ENCODE measurements around the gene C10orf90.

Gene C10orf90

GRCh38 chr10:126461289-126461940 lies 209.1 kb downstream of the C10orf90 start:
- DNase-seq (ENCODE audit: low read depth in 2 of 2) = no peak

DNA sequence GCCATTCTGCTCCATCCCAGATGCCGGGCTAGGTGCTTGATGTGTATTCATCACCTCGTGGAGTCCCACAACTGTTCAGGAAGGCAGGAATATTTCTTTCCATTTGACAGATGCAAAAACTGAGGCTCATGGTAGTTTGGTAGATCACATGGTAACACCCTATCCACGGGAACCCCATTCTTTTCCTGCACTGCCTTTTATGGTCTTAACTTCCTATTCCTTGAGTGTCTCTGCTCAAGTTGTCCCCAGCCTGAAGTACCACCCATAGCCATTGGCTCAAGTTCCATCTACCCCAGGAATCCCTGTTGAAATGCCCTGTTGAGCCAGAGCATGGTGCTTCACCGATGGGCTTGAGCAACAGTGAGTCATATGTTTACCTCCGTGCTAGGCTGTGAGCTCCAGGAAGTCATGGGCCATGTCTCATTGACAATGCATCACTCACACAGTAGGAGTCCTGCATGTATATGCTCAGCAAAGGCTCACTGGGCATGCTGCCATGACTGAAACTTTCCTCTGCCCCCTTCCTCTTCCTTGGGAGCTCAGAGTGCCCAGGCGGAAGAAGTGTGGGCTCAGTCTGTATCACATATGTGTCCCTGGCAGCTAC lies 210.5 kb downstream of the C10orf90 start:
- DNase-seq (ENCODE audit: low read depth in 2 of 2) = no peak

DNA sequence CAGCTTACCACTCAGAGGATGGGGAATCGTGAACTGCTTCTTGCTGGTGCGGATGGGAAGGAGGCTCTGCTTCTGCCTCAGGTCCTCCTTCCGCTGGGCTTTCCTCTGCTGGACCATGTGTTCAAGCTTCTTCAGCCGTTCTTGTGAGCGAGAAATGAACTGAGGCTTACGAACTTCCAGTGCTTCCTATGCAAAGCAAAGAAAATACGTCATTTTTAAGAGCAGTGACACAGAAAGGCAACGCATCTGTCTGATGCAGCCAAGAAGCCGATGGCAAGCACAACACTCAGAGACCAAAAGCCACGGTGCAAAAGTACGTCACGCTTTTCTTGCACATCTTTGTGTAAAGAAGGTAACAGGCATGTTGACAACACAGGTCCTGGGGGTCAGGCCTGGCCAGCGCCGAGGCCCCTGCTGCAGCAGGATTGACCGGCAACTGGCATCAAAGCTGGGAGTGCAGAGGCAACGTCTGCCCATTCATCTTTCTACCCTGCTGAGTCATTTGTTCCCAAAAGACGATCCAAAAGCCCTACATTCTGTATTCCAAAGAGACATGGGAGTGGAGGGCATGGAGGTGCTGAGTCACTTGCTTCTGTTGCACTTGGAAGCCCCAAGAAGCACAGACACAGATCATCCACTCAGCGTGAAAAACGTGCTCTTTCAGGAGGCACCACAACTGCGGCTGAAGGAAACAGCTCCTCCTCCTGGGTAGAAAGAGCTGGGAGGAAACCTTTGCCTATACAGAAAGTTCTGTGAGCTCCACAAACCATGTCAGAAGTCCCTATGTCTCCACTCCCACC lies 211.3 kb downstream of the C10orf90 start:
- no peak for DNase-seq (ENCODE audit: low read depth in 2 of 2)

- no peak for DNase-seq (ENCODE audit: low read depth in 2 of 2)
Observed at GRCh38 chr10:126458466-126458865, 212.0 kb downstream of the C10orf90 start.

DNA sequence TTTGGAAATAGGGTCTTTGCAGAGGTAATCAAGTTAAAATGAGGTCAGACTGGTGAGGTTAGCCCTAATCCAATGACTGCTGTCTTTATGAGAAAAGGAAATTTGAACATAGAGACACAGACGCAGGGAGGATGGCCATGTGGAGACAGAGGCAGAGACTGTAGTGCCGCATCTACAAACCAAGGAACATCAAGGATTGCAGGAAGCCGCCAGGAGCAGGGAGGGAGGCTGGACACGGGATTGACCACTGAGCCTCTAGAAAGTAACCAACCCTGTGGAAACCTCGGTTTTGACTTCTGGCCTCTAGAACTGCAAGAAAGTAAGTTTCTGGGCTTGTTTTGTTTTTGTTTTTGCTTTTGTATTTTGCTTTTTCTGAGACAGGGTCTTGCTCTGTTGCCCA lies 213.9 kb downstream of the C10orf90 start:
- no peak for DNase-seq (ENCODE audit: low read depth in 2 of 2)

DNA sequence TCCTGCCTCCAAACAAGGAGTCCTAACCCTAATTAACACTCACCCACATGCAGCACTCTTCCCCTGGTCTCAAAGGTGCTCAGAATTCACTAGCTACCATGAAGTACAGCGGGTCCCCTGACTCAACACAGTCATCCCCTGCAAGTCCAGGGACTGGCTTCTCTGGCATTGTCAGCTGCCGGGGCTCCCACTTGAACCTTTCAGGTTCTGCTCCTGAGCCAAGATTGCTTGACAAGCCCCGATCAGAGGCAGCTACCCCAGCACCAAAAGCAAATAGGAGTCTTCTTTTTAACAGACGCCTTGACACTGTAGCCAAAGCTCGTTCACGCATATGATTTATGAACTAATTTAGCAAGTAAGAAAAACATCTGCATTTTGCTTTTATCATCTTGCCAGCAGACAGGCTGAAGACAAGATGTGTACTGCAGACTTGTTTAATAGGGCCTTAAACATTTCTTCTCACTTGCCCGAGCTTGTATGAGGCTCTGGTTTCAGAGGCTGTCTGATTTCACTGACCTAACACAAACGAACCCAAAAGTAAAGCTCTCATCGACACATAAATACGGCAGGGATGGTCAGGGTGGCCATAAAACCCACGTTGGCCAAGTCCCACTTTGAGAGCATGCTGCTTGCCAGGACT lies 214.6 kb downstream of the C10orf90 start:
- no peak for DNase-seq (ENCODE audit: low read depth in 2 of 2)

- DNase-seq (ENCODE audit: low read depth in 2 of 2) = no peak
Observed at GRCh38 chr10:126455036-126455765, 215.3 kb downstream of the C10orf90 start.

DNA sequence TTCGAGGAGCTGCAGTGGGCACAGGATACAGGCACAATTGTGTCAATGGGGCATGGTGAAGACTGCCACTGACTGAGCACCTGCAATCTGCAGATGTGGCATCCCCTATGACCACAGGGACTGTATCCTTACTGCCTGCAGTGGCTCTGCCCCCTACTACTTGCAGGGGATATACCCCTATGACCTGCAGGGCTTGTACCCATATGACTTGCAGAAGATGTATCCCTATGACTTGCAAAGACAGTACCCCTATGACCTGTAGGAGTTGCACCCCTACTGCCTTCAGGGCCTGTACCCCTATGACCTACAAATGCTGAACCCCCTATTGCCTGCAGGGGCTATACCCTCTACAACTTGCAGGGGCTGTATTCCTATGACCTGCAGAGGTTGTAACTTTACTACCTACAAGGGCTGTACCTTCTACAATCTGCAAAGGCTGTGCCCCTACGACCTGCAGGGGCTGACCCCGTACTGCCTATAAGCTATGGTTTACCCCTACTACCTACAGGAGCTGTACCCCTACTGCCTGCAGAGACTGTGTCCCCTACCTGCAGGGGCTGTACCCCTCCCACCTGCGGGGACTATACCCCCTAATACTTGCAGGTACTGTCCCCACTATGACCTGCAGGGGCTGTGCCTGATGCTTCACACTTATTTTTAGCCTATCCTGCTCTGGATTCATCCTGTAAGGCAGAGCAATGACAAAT lies 216.3 kb downstream of the C10orf90 start:
- DNase-seq (ENCODE audit: low read depth in 2 of 2) = no peak

- DNase-seq (ENCODE audit: low read depth in 2 of 2) = no peak
Observed at GRCh38 chr10:126452245-126452644, 218.2 kb downstream of the C10orf90 start.

- DNase-seq (ENCODE audit: low read depth in 2 of 2) = no peak
Observed at GRCh38 chr10:126448091-126448490, 222.4 kb downstream of the C10orf90 start.

- no peak for DNase-seq (ENCODE audit: low read depth in 2 of 2)
Observed at GRCh38 chr10:126439942-126440341, 230.6 kb downstream of the C10orf90 start.

GRCh38 chr10:126438407-126438783 lies 232.1 kb downstream of the C10orf90 start:
- no peak for DNase-seq (ENCODE audit: low read depth in 2 of 2)

DNA sequence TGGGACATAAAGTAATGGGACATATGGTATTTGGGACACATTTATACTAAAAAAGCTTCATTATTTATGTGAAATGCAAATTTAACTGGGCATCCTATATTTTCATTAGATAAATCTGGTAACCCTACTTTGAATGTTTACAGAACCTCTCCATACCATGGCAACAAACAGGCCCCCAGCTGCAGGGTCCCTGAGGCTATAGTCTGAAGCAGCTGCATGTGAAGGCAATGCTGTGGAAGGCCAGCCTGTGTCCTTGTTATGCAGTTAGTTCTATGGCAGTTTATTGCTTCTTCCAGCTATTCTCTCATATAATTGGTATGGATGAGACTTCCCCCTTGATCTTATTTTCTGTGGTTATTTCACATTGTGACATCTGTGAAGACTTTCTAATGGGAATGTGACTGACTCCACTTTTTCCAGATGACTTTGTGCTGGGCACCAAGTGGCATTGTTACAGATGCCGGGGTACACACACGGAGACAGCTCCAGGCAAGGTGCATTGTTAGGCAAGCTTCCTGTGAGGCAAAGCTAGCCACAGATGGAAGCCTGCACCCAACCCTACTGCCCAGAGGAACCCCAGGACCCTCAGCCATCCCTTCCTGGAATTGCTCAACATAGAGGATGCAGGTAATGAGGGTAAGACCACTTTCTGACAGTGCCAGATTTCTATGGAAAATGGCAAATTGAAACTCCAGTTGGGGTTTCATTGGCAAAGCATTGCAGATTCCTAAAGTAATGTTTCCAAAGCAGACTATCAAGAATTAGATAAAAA lies 232.7 kb downstream of the C10orf90 start:
- DNase-seq (ENCODE audit: low read depth in 2 of 2) = no peak

GRCh38 chr10:126434235-126434634 lies 236.3 kb downstream of the C10orf90 start:
- no peak for DNase-seq (ENCODE audit: low read depth in 2 of 2)

GRCh38 chr10:126433351-126433750 lies 237.1 kb downstream of the C10orf90 start:
- no peak for DNase-seq (ENCODE audit: low read depth in 2 of 2)

DNA sequence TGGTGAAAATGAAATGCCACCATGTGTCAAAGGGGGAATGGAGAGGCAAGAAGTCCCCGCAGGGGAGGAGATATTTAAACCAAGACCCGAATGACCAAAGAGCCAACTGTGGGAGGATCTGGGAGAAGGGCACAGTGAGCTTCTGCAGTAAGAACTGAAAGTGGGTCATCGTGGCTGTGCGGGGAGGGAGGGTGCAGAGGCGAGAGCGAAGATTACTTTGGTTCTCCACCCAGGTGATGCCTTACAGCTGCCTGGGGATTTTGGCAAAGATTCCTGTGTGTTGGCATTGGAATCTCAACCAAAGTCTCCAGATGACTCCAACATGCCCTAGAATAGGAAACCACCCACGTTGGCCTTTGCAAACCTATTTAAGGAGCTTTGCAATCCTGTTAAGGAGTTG lies 238.0 kb downstream of the C10orf90 start:
- DNase-seq (ENCODE audit: low read depth in 2 of 2) = no peak

GRCh38 chr10:126431816-126432215 lies 238.7 kb downstream of the C10orf90 start:
- no peak for DNase-seq (ENCODE audit: low read depth in 2 of 2)

DNA sequence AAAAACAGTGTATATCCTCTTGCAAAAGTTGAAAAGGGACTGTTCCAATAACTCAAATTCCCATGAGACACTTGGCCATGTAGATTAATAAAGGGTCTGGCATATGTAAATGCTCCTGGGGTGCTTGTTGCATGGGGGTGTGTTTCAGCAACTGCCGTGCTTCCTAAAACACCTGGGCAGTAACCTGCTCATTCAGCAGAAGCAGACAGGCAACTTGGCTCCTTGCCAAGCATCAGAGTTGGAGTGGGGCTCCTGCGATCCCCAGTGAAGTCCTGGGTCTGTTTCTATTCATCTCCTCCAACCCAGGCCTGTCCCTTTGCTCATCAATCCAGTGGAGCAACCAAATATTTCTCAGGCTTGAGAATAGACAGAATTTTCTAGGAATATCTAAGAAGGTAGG lies 240.0 kb downstream of the C10orf90 start:
- no peak for DNase-seq (ENCODE audit: low read depth in 2 of 2)

- no peak for DNase-seq (ENCODE audit: low read depth in 2 of 2)
Observed at GRCh38 chr10:126429275-126429674, 241.2 kb downstream of the C10orf90 start.

DNA sequence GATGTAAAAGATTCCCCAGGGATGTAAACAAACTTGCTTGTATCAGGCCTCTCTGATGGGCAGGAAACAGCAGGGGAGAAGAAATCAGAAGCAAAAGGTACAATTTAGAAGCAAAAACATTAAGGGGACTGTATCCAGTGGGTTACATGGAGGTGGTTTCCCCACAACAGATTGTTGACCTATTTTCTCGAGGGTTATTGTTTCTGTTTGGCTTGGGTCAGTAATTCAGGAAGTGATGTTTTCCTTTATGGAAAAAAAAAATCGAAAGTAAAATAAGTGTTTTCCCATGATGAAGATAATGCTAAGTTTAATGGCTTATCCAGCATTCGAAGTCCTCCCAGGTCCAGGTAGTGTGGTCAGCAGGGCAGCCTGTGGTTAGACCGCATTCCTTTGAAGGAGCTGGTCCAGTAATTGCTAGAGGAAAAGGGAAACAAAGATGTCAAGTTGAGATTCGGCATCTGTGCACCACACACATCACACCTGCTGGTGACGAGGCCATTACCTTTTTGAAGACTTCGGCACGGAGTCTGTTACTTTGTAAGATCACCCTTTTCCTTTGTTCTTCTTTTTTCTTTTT lies 244.9 kb downstream of the C10orf90 start:
- no peak for DNase-seq (ENCODE audit: low read depth in 2 of 2)

Measured in stimulated activated CD8-positive, alpha-beta memory T cell treated with anti-CD3 and anti-CD28 coated beads, Interleukin-2, amount 100 ng/mL, for 48 hours (primary cell).